Ecto neural progenitor cell (in vitro differentiated cells): ENCODE data around the gene MRAP.
"Not testable (repeated sequence)": the region's sequence is repeated elsewhere in the genome, so short reads cannot be mapped to it uniquely, and the experiment has no call there.

ENCODE experiments used
- DNase-seq: peaks from one replicate; pipeline ENCODE4 v3.0.0-alpha.2; 2018; ENCODE audit warnings: low spot score

Gene MRAP

DNA sequence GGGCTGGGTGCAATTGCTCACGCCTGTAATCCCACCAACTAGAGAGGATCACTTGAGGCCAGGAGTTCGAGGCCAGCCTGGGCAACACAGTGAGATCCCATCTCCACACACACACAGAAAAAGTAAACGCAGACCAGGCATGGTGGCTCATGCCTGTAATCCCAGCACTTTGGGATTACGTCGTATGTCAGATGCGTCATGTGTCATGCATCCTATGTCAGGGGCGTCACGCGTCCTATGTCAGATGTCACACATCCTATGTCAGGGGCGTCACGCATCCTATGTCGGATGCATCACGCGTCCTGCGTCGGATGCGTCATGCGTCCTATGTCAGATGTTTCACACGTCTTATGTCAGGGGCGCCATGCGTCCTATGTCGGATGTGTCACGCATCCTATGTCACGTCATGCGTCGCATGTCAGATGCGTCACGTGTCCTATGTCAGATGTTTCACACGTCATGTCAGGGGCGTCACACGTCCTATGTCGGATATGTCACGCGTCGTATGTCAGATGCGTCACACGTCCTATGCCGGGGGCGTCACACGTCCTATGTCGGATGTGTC is 1.5 kb downstream of the MRAP start:
- no peak for DNase-seq

DNA sequence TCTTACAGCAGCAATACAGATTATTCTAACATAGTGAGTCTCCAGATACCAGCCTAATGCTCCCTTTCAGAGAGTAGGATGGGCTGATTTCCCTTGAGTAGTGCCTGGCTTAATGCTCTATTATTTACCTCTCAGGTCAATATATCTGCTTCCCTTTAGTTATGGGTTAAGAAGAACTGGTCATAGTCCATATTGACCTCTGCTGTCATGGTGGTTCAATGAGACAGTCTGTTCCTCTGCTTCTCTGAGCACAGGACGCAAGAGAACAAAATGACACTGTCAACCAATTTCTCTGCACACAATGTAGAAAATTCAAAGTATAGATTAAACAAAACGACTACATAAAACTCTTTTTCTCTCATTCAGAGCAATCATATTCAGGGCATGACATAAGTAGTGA is 2.9 kb downstream of the MRAP start:
- no peak for DNase-seq

DNA sequence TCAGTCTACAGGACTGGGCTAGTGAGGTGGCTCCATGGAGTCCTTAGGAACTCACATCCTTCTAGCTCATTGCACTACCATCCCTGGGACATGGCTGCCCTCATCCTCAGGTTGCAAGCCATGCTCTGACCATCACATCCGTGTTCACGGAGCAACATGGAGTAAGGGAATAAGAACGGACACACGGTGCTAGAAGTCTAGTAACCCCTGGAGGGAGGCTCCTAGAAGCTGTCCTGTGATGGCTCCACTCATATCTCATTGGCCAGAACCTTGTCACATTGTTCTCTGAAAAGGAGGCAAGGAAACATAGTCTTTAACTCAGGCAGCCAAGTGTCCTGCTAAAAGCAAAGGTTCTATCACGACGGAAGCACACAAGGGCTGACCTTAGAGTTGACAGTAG is 3.9 kb downstream of the MRAP start:
- DNase-seq = no peak

DNA sequence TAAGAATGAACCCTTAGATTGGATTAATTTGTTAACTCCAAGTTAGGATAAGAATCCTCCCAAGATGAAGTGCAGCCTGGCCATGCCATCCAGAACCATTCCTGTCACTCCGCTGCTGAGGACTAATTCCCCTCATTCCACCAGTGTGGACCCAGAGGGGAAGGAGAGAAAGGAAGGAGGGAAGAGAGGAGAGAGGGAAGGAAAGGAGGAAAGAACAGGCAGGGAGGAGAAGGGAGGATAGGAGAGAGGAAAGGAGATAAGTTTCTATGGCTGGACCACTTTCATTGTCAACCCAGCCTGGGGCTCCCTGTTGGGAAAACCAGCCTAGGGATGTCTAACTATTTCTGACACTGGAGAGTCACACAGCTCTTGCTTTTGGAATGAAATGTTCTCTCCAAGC is 4.7 kb downstream of the MRAP start:
- no peak for DNase-seq

DNA sequence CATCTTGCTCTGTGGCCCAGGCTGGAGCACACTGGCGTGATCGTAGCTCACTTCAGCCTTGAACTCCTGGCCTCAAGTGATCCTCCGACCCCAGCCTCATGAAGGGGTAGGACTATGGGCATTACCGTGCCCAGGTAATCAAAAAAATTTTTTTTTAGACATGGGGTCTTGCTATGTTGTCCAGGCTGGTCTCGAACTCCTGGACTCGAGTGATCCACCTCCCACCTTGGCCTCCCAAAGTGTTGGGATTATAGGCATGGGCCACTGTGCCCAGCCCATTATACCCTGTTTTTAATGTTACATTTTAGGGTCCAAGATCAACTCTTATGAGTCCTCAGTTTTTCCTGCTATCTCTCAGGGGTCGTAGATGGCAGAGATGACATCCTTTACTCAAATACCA is 6.3 kb downstream of the MRAP start:
- DNase-seq = no peak

DNA sequence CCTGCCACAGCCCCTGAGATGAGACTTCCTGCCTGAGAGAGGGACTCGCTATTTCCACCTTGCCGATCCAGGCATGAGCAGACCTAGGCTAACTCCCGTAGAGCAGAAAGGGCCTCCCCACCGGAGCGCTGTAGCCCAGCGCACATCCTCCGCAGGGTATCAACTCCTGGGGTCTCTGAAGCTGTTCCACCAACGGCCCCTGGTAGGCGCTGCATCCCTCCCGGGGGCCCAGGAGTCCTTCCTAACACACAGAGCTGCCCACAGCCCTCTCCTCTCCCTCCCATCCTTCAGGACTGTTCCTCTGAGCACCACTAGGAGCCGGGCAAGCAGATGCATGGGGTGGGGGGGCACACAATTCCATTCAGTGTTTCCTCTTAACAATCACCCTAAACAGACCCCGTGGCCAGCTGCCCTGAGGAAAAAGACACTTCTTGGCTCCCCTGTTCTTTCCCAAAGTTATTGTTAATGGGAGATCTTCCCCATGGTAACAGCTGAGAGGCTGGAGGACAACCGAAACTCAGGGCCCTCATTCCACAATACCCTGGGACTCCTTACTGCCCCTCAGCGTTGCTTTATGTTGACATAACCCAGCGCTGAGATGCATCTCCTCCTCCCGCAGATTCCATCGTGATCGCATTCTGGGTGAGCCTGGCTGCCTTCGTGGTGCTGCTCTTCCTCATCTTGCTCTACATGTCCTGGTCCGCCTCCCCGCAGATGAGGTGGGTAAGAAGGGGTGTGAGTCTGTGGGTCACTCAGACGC is 7.5 kb downstream of the MRAP start:
- DNase-seq = peak; percentile 89

DNA sequence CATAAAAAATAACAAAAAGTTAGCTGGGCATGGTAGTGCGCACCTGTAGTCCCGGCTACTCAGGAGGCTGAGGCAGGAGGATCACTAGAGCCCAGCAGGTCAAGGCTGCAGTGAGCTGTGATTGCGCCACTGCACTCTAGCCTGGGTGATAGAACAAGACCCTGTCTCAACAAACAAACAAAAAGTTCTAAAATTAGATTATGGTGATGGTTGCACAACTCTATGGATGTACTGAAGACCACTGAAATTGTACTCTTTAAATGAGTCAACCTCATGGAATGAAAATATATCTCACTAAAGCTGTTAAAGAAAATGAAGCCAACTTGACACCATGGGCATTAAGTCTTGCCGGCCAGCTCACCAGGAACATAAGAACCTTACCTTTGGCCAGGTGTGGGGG is 9.1 kb downstream of the MRAP start:
- no peak for DNase-seq

DNA sequence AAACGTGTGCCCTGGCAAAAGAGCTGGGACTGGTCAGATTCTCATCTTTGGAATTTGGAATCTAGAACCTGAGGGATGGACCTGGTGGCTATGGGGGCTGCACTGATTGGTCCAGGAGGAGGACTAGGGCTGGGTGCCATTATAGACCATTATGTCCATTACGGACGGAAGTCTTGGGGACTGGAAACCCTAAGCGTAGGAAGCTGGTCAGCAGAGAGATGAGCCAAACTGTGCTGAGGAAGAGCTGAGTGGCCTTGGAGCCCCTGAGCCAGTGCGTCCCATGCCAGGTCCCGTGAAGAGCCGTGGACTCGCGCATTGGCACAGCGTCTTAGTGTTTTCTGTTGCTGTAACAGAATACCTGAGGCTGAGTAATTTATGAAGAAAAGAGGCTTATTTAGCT is 10.0 kb downstream of the MRAP start:
- DNase-seq = no peak

DNA sequence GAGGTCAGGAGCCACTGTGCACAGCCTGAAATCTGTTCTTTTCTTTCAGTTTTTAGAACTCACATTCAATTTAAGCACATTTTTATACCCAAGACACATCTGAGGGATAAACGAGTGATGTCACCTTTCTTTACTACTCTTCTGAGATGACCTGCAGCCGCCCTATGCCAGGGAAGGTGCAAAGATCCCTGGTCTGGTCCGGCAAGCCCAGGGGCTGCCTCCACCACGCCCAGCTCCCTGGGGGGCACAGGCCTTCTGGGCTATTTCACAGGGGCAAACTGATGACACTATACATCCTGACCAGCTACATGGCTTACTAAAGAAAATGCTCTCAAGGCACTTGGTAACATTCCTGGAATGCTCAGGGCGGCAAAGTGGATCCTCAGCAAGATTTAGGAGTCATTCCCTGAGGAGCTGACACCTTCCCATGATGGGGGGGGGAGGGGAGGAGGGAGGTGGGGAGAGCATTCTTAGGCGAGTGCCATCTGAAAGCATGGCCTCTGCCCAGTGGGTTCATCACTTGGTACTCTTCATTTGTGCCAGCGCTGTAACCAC is 11.3 kb downstream of the MRAP start:
- no peak for DNase-seq

DNA sequence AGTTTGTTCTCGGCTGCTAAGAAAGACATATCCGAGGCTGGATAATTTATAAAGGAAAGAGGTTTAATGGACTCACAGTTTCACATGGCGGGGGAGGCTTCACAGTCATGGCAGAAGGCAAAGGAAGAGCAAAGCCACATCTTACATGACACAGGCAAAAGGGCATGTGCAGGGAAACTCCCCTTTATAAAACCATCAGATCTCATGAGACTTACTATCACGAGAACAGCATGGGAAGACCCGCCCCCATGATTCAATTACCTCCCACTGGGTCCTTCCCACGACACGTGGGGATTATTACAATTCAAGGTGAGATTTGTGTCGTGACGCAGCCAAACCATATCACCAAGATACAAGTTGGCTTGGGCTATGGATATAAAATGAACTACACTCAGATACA is 12.3 kb downstream of the MRAP start:
- DNase-seq = not testable (repeated sequence)

DNA sequence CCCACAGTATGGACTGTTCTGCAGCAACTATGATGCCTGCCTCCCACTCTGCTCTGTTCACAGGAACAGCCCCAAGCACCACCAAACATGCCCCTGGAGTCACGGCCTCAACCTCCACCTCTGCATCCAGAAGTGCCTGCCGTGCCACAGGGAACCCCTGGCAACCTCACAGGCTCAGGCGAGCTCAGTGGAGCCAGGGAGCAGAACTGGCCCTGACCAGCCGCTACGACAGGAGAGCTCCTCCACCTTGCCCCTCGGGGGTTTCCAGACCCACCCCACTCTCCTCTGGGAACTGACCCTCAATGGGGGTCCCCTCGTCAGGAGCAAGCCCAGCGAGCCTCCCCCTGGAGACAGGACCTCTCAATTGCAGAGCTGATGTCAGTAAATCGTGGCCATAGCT is 13.0 kb downstream of the MRAP start:
- no peak for DNase-seq

DNA sequence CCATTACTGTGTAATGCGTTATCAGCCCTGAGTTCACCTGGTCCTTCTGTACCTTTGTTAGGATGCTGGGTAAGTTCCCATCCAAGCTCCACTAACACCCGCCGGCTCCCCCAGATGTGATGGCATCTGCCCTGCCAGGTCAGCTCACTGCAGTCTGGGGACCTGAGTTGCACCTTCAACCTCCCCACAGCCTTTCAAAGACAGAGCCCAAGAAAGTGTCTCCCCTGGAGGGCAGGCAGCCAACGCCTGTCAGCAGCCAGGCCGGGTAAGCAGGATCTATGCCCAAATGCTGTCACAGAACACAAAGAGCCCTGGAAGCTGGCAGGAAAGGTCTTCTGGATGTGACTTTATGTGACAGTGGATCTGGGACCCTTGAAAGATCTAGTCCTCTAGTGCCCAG is 13.7 kb downstream of the MRAP start:
- no peak for DNase-seq

DNA sequence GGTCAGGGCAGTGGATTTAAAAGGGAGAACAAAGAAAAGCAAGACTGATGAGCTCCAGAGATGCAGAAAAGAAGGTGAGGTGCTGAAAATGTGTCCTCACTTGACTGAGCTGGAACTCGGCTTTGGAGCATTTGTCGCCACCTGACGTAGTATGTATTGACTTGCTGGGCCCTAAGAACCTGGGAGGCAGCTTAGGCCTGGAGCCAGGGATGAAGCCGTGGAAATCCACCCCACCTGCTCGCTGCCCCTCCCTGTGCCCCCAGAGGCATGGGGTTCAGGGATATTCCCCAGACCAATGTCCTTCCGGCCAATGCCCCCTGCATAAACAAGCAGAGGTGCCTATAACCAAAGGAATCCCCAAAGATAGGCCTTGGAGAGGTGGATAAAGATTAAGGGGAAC is 14.3 kb downstream of the MRAP start:
- DNase-seq = no peak

DNA sequence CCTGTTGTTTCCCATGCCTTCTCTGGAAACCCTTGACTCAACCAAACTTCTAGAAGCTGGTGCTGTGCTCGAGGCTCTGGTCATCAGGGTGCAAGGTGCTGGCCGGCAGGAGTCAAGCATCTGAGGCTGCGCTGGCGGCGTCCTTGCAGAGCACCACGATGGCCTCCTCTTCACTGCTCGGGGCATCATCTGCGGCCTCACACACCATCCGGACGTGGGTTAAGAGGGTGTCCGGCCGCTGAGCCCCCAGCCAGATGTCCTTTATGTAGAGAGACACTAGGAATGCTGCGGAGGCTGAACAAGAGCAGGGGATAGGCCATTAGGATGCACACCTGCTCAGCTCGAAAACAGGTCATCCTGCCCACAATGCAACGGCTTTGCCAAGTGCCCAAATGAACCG is 16.2 kb downstream of the MRAP start:
- no peak for DNase-seq

DNA sequence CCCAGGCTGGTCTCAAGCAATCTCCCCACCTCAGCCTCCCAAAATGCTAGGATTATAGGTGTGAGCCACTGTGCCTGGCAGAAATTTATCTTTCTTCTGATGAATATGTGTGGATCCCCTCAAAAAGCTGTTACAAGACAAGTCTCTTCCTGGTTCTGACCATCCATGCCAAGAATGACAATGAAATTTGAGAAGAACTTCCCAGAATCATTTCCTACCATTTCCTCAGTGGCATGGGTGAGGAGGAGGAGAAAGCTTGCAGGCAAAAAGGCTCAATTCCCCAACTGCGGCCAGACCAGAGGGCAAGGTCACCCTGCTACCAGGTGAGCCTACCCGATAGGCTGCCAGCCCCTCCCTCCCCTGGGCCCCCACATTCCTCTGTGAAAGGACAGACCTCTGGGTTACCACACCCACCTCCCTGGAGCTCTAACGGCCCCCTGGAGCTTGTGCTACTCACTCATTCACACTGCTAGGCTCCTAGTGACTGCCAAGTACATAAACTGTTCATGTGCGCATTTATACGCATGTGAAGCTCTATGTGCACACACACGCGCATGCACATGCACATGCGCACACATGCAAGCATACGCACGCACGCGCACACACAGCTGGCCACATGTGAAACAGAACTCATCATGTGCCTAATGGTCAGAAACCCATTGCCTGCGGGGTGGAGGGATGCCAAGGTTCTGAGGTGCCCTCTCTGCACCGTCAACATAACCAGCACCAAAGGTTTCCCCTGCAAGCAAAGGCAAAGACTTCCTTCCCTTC is 17.0 kb downstream of the MRAP start:
- no peak for DNase-seq

DNA sequence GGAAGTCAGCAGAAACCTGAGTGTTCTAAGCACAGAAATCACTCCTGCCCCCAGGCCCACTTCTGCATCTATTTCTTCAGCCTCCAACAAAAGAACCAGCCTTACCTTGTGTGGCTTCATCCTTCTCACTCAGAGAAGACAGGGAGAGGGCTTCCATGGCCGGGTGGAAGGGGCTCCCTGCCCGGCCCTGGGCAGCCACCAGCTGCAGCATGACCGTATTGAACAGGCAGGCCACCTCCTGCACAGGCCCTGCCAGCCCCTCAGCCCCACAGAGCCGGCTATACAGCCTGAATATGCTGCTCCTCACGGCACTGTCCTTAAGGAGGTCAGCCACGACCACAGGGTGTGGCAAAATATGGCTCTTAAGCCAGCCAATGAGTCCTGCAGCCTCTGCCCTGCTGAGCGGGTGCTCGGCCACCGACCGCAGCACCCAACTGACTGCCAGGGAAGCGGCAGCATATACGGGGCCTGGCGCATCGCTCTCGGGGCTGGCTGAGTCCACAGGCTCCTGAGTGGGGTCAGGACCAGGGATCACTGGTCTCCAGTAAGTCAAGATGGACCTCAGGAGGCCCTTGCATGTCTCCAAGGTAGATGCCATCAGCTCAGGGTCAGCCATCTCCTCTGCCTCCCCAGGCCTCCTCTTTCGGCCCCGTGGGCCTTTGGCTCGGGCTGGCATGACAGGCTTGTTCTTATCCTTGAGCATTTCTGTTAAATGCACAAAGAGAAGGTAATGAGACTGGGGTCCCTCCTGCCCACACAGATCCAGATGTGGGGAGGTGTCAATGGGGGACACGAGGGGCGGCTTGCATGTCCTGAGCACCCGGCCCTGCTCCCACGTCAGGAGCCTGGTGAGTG is 17.9 kb downstream of the MRAP start:
- DNase-seq = no peak

DNA sequence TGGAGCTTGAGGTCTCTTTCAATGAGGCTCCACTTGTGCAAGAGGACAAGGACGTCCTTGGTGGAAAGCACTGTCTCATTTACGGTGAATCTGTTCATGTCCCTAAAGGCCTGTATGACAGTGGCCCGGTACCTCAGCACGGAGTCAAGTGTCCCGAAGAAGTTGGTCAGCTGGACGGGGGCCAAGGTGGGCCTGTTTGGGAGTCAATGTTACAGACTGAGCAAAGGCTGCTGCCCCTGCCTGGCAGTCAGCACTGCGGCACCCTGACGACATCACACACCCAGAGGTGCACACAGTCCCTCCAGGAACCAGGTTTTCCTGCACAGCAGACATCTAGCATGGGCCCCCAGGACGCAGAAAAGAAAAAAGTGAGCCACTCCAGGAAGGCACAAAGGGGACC is 19.1 kb downstream of the MRAP start:
- no peak for DNase-seq

DNA sequence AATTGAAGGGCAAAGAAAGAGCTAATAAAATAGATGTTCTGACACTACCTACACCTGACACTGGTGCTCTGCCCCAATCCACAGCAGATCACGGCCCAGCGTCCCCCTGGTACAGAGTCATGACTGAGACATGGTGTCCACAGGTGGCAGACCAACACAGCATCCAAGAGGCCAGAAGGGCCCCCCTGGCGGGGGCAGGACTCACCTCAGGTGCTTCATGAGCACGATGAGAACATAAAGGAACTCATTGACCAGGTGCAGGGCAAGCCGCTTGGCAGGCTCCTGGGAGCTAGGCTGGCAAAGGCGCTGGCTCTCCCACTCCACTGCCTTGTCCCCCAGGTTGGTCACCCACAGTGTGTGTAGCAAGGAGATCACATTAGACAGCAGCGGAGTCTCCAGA is 20.4 kb downstream of the MRAP start:
- no peak for DNase-seq

DNA sequence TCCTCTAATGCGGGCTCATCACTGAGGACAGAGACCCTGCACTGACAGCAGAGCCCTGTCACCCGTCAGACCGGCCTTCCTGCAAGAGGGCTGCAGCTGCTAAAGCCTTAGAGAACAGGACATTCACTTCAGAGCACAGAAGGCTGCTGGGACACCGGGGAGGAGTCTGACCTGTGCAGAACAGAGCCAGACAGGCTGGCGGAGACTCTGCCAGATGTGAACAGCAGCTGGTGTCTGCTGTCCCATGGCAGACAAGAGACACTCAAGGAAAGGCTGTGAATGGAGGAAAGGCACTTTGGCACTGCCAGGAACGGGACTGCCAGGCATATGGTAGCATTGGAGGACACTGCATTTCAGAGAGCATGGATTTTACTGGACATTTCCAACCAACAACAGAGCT is 21.4 kb downstream of the MRAP start:
- DNase-seq = no peak

DNA sequence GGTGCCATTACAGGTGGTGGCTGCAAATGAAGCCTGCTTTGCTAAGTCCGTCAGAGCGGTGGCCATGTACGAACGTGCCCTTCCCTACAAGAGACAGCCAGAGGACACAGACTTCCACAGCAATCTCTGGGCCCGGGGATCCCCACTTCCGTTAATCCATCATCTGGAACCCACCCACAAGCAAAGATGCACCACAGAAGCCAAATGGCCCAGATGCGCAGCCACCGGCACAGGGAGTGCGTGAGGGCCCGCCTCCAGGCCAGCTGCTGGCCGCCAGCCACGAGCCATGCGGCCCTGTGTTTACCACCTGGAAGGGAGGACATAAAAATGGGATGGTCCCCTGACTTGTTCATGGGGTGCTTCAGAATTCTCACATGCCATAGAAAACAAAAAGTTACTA is 22.1 kb downstream of the MRAP start:
- DNase-seq = no peak

DNA sequence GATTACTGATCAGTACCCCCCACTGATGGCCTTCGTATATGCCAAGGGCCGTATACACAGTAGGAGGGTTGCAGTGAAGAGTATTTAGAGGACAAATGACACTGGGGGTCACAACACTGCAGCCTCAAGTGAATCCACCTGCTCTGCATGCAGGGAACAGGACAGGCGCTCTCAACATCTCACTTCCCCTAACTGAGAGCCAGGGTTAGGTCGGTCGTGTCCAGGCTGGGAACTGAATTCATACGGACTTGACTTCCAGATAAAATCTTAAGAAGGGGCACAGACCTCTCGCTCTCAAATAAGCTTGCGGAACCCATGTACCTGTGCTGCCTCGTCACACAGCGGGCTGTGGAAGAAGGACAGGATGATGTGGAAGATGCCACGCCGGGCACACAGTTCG is 22.8 kb downstream of the MRAP start:
- no peak for DNase-seq

DNA sequence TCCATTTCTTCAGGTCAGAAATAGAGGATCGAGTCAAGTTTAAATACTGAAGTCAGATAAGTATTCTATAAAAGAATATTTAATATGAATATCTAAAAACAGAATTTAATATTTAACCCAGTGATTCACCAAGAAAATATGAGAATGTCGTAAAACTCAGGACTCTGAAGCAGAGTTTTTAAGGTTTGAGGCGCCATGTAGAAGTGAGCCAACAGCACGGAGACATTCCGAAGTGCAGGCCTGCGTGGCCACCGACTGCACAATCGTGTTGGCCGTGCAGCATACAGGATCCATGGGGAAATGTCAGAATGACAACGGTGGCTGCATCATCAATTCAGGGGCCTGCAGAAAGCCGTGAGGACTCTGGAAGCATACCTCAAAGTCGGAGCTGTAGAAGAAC is 23.4 kb downstream of the MRAP start:
- DNase-seq = no peak
